T47D (cell line): Measurements from ENCODE around the gene NPAS3.

ENCODE experiments used
- DNase-seq, 2 experiments: peaks; one replicate each; pipeline versions ENCODE4 v3.0.0 to v3.0.0-alpha.2; 2011 to 2012; ENCODE audit warnings: low read depth in 1 of 2, low spot score in 1 of 2
- JUND ChIP-seq: IDR thresholded peaks from 2 replicates; pipeline ENCODE4 v1.6.1; 2012; ENCODE audit warnings: low read depth
- in situ Hi-C: cut with HindIII; loops from 2 replicates; pipeline ENCODE4 v1.10.0; 2016; ENCODE audit warnings: low sequenced_read_pairs, low pct_unique_long_range_greater_than_20kb

The NPAS3 gene

GRCh38 chr14:32950584-32950983, 11.9 kb downstream of the NPAS3 start:
- in situ Hi-C loops, result no loop called here
- no peak for TF ChIP-seq JUND
- no peak for DNase-seq

DNA sequence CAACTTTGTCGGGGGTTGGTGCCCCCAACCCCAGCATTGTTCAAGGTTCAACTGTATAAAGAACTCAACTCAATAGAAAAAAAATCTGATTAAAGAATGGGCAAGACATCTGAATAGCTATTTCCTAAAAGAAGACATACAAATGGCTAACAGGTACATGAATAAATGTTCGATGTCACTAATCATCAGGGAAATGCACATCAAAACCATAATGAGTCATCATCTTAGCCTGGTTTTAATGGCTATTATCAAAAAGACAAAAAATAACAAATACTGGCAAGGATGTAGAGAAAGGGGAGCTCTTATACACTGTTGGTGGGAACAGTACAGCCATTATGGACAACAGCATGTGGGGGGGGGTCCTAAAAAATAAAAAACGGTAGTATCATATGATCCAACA, 28.7 kb downstream of the NPAS3 start:
- in situ Hi-C loops, result no loop called here
- no peak for TF ChIP-seq JUND

GRCh38 chr14:32968972-32969544, 30.4 kb downstream of the NPAS3 start:
- TF ChIP-seq JUND, result no peak
- DNase-seq, result no peak
- in situ Hi-C loops, result no loop called here

More for the DNA sequence above, 28.7 kb downstream of the NPAS3 start:
- DNase-seq, result no peak

DNA sequence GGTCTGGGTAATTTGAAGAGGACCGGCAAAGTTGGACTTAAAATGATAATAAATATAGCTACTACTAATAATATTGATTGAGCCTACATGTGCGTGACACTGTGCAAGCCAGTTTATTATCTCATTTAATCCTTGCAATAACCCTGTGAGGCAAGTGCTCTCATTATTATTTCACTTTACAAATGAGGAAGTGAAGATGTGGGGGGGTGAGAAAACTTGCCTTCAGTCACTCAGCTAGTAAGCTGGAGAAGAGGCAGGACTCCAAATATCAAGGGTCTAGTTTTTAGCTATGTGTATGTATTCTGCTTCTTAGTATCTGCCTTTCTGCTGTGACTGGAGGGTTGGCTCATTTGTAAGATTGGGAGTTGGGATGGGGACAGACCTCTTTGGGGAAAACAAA, 39.2 kb downstream of the NPAS3 start:
- TF ChIP-seq JUND, result no peak
- no peak for DNase-seq
- in situ Hi-C loops, result no loop called here

- no peak for TF ChIP-seq JUND
- in situ Hi-C loops, result no loop called here
These were observed 40.1 kb downstream of the NPAS3 start for GRCh38 chr14:32978691-32979255.

GRCh38 chr14:32980178-32980901, 41.7 kb downstream of the NPAS3 start:
- TF ChIP-seq JUND, result no peak
- in situ Hi-C loops, result no loop called here
- DNase-seq, result no peak

More at GRCh38 chr14:32978691-32979255, 40.1 kb downstream of the NPAS3 start:
- no peak for DNase-seq

GRCh38 chr14:32980902-32981501, 42.3 kb downstream of the NPAS3 start:
- in situ Hi-C loops, result no loop called here
- no peak for TF ChIP-seq JUND
- no peak for DNase-seq

GRCh38 chr14:32984241-32984930, 45.7 kb downstream of the NPAS3 start:
- in situ Hi-C loops, result no loop called here
- DNase-seq, result no peak
- no peak for TF ChIP-seq JUND

DNA sequence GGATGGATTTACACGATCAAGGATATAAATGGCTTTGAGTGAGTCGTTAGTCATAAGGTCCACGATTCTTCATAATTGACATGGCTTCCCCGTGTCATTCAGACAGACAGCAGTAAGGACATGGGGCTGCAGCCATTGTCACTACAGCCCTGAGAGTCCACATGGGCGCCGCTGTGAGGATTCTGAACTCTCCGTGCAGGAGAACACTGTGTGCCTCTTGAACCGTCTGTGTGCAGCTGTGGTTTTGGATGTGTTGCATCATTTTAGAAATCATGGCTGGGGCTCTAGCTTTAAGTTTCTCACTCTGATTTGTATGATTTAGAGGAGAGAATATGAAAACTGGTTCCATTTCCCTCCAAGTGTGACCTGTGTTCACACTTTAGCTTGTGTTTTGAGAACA, 47.2 kb downstream of the NPAS3 start:
- in situ Hi-C loops, result no loop called here
- TF ChIP-seq JUND, result no peak
- DNase-seq, result no peak

GRCh38 chr14:32986791-32987540, 48.3 kb downstream of the NPAS3 start:
- DNase-seq, result no peak
- TF ChIP-seq JUND, result no peak
- in situ Hi-C loops, result no loop called here

GRCh38 chr14:32991691-32992090, 53.0 kb downstream of the NPAS3 start:
- TF ChIP-seq JUND, result no peak
- DNase-seq, result no peak
- in situ Hi-C loops, result no loop called here

DNA sequence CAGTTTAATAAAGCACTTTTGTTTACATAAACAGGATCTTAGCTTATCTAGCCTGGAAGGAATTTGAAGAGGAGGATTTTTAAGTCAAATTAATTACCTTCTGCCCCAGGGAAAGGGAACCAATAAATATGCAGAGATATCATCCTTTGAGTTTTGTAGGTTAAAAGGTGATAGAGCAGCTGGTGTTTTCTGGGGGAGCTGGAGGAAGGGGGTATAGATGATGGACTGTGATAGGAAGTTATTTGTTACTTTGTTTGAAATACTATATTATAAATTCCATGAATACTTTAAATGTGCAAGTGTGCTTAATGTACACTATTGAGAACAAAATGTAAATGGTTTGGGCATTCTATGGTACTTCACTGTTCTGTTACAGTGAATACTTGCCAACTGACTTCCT, 55.2 kb downstream of the NPAS3 start:
- no peak for TF ChIP-seq JUND
- no peak for DNase-seq

GRCh38 chr14:32996343-32996742, 57.7 kb downstream of the NPAS3 start:
- DNase-seq, result no peak
- in situ Hi-C loops, result no loop called here
- TF ChIP-seq JUND, result no peak

More for the DNA sequence above, 55.2 kb downstream of the NPAS3 start:
- in situ Hi-C loops, result no loop called here
